HG02678 (cell line): ENCODE measurements around the gene KCNMA1.

Source experiments
- ATAC-seq: cut with Tn5 transposase; IDR thresholded peaks from one replicate; pipeline ENCODE4 v1.9.1; 2021; ENCODE audit warnings: mild to moderate bottlenecking, moderate library complexity; ENCODE audit not compliant: unreplicated experiment

KCNMA1 gene

GRCh38 chr10:77563638-77564270, 73.9 kb downstream of the KCNMA1 start:
- no peak for ATAC-seq

- no peak for ATAC-seq
Observed at GRCh38 chr10:77562742-77563141, 74.9 kb downstream of the KCNMA1 start.

- no peak for ATAC-seq
Observed at GRCh38 chr10:77561991-77562390, 75.6 kb downstream of the KCNMA1 start.

- no peak for ATAC-seq
Observed at GRCh38 chr10:77560471-77560870, 77.1 kb downstream of the KCNMA1 start.

GRCh38 chr10:77560052-77560451, 77.6 kb downstream of the KCNMA1 start:
- ATAC-seq, result no peak

GRCh38 chr10:77556990-77557601, 80.5 kb downstream of the KCNMA1 start:
- no peak for ATAC-seq

- no peak for ATAC-seq
Observed at GRCh38 chr10:77555591-77556212, 81.9 kb downstream of the KCNMA1 start.

- ATAC-seq, result no peak
Observed at GRCh38 chr10:77554996-77555397, 82.6 kb downstream of the KCNMA1 start.

GRCh38 chr10:77553966-77554365, 83.6 kb downstream of the KCNMA1 start:
- no peak for ATAC-seq

GRCh38 chr10:77553311-77553710, 84.3 kb downstream of the KCNMA1 start:
- ATAC-seq, result no peak

GRCh38 chr10:77552252-77552651, 85.4 kb downstream of the KCNMA1 start:
- ATAC-seq, result no peak

- ATAC-seq, result no peak
Observed at GRCh38 chr10:77550378-77550777, 87.2 kb downstream of the KCNMA1 start.

GRCh38 chr10:77548671-77549070, 88.9 kb downstream of the KCNMA1 start:
- no peak for ATAC-seq

- ATAC-seq, result no peak
Observed at GRCh38 chr10:77548157-77548556, 89.5 kb downstream of the KCNMA1 start.

GRCh38 chr10:77547307-77548050, 90.1 kb downstream of the KCNMA1 start:
- no peak for ATAC-seq

- ATAC-seq, result no peak
Observed at GRCh38 chr10:77546042-77546441, 91.6 kb downstream of the KCNMA1 start.

- ATAC-seq, result no peak
Observed at GRCh38 chr10:77545585-77545984, 92.0 kb downstream of the KCNMA1 start.

GRCh38 chr10:77544617-77545016, 93.0 kb downstream of the KCNMA1 start:
- no peak for ATAC-seq

GRCh38 chr10:77542710-77543259, 94.8 kb downstream of the KCNMA1 start:
- ATAC-seq, result no peak

GRCh38 chr10:77541944-77542343, 95.7 kb downstream of the KCNMA1 start:
- ATAC-seq, result no peak

- ATAC-seq, result no peak
Observed at GRCh38 chr10:77541247-77541646, 96.4 kb downstream of the KCNMA1 start.
